ENCODE measurements around the gene EFNA5.

EFNA5 gene

GRCh38 chr5:107673368-107674136 is 2.8 kb upstream of the EFNA5 start:
- FAIRE-seq: peak; percentile 96
- peak; percentile 61 for DNase-seq (ENCODE audit: extremely low spot score, insufficient read length, low read depth)

GRCh38 chr5:107673039-107673367 is 2.3 kb upstream of the EFNA5 start:
- DNase-seq (ENCODE audit: extremely low spot score, insufficient read length, low read depth) (no peak), FAIRE-seq (peak; percentile 35)

- FAIRE-seq (no peak), DNase-seq (ENCODE audit: extremely low spot score, insufficient read length, low read depth) (no peak)
These were observed 1.7 kb upstream of the EFNA5 start for GRCh38 chr5:107672211-107673038.

- peak; percentile 71 for FAIRE-seq
- no peak for DNase-seq (ENCODE audit: extremely low spot score, insufficient read length, low read depth)
These were observed 1.0 kb upstream of the EFNA5 start for GRCh38 chr5:107671742-107672210.

DNA sequence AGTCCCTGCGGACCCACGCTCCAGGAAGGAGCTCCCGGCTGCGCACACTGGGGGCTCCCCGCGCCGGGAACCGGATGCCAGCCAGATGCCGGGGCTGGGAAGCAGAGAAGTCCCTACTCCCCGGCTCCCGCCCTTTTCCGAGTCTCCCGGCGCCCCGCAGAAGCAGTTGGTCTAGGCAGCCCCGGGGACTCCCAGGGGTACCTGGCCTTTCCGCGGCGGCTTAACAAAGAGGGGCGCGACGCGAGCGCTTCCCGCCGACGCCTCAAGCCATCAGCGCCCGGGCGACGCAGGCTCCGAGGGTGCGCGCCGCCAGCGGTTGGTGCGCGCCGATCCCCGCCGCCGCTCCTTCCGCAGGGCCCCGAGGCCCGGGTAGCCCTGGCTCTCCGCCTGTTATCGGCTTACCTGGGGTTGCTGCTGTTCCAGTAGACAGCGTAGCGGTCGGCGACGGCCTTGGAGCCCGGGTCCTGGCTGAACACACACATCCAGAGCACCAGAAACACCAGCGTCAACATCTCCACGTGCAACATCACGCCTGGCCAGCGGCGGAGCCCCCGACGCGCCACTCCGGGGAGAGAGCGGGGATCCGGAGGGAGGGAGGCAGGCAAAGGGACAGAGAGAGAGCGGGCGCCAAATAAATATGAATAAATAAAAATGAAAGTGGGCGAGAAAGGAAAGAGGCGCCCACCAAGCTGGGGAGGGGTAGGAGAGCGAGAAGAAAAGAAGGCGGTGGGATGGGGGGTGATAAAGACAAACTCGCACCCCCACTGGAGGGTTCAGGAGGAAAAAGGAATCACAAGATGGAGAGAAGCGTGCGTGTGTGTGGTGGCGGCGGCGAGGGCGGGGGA is 428 bp downstream of the EFNA5 start:
- FAIRE-seq (no peak), DNase-seq (ENCODE audit: extremely low spot score, insufficient read length, low read depth) (no peak)

DNA sequence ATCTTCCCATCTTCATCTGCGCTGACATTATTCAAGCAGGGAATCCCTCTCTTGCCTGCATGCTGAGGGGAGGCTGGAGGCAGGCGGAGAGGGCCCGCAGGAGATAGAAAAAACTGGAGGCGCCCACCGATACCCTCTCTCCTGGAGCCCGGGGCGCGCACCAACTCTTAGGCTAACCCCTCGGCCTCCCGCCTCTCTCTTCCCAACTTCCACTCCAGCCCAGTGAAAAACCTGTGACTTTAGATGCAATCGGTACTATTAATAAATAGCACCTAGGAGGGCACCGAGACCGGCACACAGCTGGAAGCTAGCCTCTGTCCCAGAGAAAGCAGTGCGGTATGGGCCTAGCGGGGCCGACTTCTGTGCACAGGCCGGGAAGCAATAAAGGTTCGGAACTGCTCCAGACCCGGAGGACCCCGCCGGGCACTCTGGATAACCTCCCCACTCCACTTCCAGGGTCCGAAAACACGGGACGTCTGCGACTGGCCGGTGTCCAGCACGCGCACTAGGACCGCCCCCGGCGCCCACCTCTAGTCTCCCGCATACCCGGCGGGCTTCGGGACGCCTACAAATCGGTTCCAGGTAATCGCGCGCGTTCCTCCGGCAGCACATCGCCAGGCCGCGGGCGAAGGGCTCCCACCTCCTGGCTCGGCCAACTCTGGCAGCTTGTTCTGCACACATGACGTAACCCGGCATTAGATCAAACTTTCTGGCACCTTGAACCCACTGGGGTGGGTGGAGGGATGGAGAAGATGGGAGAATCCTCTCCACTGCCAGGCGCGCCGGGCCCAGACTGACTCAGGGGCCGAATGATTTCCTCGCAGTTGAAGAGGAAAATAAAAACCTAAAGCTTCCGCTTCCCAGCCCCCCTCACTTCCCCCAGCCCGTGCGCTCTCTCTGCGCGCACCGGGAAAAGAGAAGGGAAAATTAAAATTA is 1.4 kb downstream of the EFNA5 start:
- no peak for FAIRE-seq
- no peak for DNase-seq (ENCODE audit: extremely low spot score, insufficient read length, low read depth)

- DNase-seq (ENCODE audit: extremely low spot score, insufficient read length, low read depth) (no peak), FAIRE-seq (peak; percentile 24)
These were observed 2.3 kb downstream of the EFNA5 start for GRCh38 chr5:107668154-107669095.

DNA sequence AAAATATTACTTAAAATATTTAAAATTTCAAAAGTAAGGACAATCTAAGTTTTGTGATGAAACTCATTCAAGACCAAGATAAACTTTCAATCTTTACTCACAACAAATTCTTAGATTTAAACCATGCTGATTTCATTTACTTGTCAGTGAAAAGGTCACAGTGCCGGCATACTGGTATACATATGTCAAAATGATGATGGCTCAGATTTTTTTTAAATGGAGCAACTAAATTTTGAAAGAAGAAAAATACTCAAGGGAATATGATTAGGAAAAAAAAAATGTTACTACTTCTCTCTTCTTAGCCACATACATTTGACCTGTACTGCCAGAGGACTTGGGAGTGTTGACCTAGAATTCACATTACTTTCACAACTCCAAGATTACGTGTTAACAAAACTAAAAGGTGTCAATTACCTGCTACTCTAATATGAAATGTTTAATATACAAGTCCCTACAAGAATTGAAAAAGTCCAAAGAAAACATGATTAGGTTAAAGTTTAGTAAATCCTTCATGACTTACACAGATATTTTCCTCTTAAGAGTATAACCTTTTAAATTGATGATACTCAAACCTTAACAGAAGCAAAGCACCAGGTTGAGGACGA is 4.6 kb downstream of the EFNA5 start:
- DNase-seq (ENCODE audit: extremely low spot score, insufficient read length, low read depth) (no peak), FAIRE-seq (no peak)

- no peak for DNase-seq (ENCODE audit: extremely low spot score, insufficient read length, low read depth)
- no peak for FAIRE-seq
These were observed 5.6 kb downstream of the EFNA5 start for GRCh38 chr5:107665036-107665570.

DNA sequence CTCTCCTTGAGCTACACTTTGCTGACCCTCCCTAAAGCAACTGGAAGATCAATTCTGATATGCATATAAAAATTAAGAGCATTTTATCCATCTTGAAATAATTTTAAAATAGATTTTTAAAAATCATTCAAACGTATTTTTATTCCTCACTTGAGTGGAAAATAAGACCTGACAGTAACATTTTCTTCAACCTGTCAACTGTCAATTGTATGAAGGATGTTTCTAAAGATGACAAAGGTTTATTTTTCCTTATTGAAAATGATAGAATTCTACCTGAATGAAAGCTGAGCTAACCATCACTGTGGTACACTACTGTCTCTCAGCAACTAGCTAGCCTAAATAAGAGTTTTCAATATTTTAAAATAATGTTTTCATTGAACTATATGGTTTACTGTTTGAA is 7.0 kb downstream of the EFNA5 start:
- no peak for FAIRE-seq

GRCh38 chr5:107661650-107662044 is 9.1 kb downstream of the EFNA5 start:
- FAIRE-seq: no peak

More for the DNA sequence above, 7.0 kb downstream of the EFNA5 start:
- no peak for DNase-seq (ENCODE audit: extremely low spot score, insufficient read length, low read depth)

GRCh38 chr5:107661038-107661649 is 9.6 kb downstream of the EFNA5 start:
- DNase-seq (ENCODE audit: extremely low spot score, insufficient read length, low read depth): no peak
- FAIRE-seq: peak; percentile 44

More at GRCh38 chr5:107661650-107662044, 9.1 kb downstream of the EFNA5 start:
- no peak for DNase-seq (ENCODE audit: extremely low spot score, insufficient read length, low read depth)

- DNase-seq (ENCODE audit: extremely low spot score, insufficient read length, low read depth) (no peak), FAIRE-seq (no peak)
These were observed 12.2 kb downstream of the EFNA5 start for GRCh38 chr5:107658528-107658927.

DNA sequence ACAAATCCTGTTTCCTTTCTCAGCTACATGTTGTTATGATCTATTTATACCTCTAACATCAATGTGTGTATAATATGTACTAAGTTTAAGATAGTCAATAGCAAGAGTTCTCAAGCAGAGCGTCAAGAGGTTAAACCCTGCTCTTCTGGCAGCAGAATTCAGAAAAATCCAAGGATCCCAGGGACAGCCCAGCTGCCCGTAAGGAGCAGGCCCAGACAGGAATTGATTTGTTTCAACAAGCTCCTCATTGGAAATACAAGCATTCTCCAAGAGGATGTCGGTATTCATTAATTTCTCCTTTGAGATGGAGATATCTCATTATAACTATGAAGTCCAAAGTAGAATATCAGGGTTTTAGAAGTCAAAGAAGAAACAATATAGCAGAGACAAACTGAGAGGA is 14.9 kb downstream of the EFNA5 start:
- DNase-seq (ENCODE audit: extremely low spot score, insufficient read length, low read depth): no peak
- FAIRE-seq: no peak

DNA sequence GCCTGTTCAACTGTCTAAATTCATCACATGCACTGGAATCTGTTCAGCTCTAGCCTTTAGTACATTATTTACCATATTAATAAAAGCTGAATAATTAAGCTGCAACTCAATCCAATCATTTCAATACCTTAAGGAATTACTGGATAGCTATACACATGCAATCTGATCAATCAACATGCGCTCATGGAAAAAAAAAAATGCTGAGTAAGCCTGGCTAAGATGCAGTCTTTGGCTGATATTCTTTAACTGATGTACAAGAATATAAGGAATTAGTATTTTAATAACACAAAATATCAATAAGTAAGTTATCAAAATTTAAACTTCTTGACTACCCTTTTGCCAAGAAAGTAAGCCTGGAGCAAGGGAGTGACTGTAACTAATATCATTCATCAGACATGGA is 15.9 kb downstream of the EFNA5 start:
- DNase-seq (ENCODE audit: extremely low spot score, insufficient read length, low read depth) (no peak), FAIRE-seq (no peak)

DNA sequence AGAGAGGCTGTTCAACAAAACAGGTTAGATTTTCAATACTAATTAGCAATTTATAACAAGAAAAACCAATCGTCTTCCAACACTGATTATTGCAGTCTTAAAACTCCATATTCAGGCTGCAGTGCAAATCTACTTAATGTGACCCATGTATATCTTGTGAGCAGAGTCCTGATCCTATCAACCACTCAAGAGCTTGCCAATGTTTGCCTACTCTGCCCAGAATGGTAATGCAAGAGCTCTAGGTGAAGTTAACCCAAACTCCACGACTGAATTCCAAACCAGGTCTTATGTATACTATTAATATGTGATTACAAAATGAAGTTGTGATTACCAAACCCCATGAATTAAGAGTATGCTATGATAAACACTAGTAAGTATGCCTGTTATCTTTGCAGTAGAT is 17.1 kb downstream of the EFNA5 start:
- no peak for DNase-seq (ENCODE audit: extremely low spot score, insufficient read length, low read depth)
- no peak for FAIRE-seq

All from GM18507 (cell line).